GM18498 (cell line): Measurements from ENCODE around the gene SULT1C3.

ENCODE experiments used
- ATAC-seq: cut with Tn5 transposase; IDR thresholded peaks from one replicate; pipeline ENCODE4 v1.9.1; 2021; ENCODE audit warnings: mild to moderate bottlenecking, moderate library complexity; ENCODE audit not compliant: unreplicated experiment

SULT1C3 gene

DNA sequence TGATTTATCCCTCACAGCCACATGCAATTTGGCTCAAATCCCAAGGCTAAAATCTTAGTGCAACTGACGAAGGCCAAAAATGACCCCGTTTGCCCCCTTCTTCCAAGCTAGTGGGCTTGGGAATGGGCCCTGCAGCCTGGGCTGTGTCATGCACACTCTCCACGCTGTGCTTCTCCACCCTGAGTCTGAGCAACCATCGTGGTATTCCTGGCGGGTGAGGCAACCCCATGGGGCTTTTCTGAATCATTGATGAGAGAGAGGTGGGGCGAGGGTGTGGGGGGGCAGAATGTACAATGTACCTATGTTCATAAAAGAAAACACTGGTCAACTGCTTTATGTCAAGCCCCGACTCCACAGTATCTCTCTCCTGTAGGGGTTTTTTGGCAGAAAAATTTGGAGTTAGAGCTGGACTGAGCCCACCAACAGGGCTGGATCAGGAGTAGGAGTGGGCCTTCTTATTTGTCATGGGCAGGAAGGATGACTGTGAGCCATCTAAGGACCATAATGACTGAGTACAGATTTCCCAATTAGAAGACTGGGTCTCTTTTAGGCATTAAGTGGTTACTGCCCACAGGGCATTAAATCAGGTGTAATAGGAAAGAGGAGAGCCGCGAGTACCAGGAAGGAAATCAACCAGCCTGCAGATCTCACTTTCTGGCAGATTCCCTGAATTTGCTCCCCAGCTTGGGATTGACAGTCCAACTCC lies 57.8 kb downstream of the SULT1C3 start:
- no peak for ATAC-seq

DNA sequence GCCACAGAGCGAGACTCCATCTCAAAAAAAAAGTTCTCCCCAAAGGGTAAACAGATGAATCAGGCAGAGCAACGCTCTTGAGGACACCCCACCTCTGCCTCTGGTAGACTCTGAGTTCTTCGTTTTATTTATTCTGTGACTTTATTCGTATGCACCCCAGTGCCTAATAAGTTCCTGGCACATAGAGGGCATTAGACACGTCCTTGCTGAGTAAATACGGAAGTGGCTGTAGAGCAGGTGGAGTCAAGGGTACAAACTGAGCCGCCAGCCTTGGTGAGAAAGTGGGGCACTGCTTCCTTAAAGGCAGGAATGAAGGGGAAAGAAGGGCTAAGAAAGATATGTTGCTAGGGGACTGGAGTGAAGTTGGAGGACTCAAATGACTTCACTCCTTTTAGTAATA lies 61.8 kb downstream of the SULT1C3 start:
- ATAC-seq: no peak

DNA sequence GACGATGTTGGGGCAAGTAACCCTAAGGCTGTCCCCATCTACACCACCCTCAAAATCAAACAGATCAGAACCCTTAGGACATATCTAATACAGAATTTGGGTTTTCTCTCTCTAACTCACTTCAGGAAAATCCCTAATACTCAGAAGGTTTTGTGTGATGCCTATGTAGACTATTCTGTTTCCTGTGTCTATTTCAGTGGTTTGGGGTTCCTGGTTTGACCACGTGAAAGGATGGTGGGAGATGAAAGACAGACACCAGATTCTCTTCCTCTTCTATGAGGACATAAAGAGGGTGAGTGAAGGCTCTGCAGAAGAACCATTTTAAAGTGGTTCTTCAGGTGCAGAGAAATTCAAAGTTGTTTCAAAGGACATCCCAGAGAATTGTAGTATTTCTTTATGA lies 65.2 kb downstream of the SULT1C3 start:
- no peak for ATAC-seq

DNA sequence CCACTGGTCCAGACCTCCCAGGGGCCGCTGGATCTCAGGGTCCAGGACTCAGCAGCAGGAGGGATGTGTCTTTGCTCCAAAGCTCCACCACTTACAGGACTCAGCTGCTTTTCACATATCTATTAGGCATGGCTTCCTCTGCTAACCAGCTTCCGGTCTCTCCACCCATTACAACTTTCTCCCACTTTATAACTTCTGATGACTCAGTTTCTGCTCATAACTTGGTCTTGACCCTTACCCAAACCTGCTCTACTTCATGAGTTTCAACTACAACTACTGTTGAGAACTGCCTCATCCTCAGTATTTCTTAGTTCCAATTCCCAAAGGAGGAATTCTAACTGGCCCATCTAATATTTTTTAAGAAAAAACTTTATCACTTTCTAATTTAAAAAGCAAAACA lies 66.1 kb downstream of the SULT1C3 start:
- no peak for ATAC-seq

DNA sequence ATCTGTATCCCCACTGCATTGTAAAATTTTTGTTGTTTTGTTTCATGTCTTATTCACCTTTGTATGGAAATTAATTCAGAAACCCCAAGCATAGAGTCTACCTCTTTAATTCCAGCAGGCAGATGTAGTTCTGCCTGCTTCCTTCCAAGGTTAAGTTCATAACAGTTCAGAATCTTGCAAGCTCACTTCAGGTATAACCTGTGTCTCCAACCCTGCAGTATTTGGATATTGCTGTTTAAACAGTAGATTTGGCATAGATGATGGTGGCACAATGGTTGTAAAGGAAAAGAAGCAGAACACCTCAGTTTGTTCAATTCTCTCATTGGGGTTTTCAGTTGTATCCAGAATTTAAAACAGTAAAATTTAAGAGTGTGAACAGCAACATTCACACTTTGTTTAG lies 70.1 kb downstream of the SULT1C3 start:
- no peak for ATAC-seq
